ENCODE measurements around the gene ERVFRD-1.

DNA sequence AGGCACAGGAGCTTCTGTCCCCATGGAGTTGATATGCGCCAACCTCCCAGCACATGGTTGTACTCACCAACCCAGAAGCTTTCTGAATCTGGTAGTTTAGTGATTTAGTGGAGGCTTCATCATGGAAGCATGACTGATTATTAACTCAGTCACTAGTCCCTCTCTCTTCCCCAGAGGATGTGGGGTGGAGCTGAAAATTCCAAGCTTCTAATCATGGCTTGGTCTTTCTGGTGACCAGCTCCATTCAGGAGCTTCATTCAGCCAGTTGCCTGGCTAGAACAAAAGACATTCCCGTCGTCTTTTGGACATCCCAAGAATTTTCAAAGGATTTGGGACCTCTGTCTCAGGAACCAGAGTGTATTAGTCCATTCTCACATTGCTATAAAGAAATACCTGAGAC is 31.2 kb downstream of the ERVFRD-1 start:
- TF ChIP-seq, protein P1, sequence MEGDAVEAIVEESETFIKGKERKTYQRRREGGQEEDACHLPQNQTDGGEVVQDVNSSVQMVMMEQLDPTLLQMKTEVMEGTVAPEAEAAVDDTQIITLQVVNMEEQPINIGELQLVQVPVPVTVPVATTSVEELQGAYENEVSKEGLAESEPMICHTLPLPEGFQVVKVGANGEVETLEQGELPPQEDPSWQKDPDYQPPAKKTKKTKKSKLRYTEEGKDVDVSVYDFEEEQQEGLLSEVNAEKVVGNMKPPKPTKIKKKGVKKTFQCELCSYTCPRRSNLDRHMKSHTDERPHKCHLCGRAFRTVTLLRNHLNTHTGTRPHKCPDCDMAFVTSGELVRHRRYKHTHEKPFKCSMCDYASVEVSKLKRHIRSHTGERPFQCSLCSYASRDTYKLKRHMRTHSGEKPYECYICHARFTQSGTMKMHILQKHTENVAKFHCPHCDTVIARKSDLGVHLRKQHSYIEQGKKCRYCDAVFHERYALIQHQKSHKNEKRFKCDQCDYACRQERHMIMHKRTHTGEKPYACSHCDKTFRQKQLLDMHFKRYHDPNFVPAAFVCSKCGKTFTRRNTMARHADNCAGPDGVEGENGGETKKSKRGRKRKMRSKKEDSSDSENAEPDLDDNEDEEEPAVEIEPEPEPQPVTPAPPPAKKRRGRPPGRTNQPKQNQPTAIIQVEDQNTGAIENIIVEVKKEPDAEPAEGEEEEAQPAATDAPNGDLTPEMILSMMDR (conservative IDR thresholded peaks at IDR 0.05; ENCODE audit: low read depth, low read length), result no peak
- TF ChIP-seq EZH2 (IDR thresholded peaks at IDR 0.05; ENCODE audit: low read length, unreplicated experiment) (no peak), EZH2phosphoT487 (IDR thresholded peaks at IDR 0.05; ENCODE audit: borderline replicate concordance, low read length) (no peak)
